ENCODE measurements around the gene PPP1R12B.
"Not testable (repeated sequence)": the region's sequence is repeated elsewhere in the genome, so short reads cannot be mapped to it uniquely, and the experiment has no call there.

Gene PPP1R12B

DNA sequence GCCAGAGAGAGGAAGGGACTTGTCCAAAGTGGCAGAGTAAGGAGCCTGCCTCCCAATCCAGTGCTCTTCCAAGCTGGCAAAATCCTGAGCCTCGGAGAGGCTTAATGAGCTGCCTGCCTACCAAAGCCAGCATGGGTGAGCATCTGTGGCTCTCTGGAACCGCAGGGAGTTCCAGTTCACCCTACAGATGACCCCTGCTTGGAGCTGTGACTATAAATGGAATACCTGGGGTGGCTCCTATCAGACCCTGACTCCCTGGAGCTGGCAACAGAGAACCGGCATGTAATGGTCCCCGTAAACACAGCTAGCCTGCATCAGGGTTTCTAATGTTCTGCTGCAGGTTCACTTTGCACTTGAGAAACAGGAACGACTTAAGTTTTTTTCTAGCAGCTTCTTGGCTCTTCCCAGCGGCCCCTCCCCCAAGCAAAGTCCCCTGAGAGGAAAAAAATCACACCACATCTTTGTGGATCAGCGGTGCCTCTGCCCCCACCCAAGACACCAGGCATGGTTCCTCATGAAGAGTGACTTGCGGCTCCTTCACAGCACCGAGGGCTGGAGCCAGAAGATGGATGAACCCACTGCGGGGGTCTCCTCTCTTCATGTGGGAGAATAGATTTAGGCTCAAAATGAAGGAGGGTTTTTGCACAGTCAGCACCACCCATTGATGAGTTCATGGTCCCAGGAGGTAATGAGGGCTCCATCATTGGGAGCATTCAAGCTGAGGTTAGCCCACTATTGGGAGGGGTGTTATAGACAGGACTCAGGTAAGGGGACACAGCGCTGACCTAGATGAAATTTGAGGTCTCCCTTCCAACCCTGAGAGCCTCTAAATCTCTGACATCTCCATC lies 282.8 kb downstream of the PPP1R12B start:
- no peak for DNase-seq (ENCODE audit: low spot score)

DNA sequence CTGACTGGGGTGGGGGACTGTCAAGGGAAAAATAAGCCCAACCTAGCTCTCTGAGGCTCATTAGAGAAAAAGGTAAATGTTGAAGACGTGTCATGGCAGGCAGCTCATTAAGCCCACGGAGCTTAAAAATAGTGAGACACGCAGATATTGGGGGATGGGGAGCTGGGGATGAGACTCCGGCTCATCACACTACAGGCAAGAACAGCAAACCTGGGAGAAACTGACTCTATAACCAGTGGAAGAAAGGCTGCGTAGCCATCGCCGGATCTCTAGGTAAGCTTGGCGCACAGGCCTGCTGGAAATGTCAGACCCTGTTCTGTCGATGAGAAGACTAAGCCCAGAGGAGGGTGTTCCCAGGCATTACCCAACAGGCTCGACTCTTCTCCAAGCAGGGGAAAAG lies 283.7 kb downstream of the PPP1R12B start:
- no peak for DNase-seq (ENCODE audit: low spot score)

DNA sequence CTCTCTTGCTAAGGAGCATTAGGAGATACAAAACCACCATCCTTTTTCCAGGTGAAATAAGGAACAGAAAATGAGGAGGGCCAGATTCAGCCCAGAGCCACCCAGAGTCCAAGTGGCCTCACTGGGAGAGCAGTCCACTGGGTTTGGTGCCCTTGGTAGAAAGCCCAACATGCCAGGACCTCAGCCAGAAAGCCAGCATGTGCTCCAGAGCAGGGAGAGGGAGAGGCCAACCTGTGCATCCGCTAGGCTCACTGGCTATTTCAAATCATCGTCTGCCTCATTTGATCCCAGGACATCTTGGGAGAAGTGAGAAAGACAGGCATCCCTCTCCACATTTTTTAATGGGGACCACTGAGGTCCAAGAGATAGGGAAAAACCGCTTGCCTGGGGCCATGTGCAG lies 287.7 kb downstream of the PPP1R12B start:
- DNase-seq (ENCODE audit: low spot score), result not testable (repeated sequence)

DNA sequence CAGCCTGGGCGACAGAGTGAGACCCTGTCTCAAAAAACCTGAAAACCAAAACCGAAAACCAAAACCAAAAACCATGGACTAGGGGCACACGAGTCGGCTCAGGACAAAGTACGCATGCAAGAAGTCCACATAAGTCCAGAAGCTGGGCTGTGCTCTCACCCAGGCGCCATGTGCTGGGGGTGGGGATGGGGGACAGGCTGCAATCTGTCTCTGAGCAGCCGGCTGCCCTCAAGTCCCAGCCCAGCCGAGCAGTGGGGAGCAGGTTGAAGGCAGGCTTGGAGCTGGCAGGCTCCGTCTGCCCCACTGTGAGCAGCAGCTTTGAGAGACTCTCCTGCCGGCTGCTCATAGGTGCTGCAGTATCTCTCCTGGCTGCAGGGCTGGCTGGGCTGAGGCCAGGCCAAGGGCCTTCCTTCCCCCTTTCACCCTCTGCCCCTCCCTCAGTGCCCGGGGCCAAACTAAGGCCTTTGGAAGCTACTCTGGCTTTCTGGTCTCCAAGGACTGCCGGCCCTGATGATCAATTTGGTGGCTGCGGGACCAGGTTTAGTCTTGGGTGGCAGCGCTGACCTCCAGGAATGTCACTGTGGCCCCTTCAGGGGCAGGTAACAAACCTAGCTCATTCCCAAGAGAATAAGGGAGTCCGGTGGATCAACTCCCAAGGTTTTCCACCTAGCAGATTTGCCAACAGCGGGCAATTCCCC lies 289.0 kb downstream of the PPP1R12B start:
- not testable (repeated sequence) for DNase-seq (ENCODE audit: low spot score)

DNA sequence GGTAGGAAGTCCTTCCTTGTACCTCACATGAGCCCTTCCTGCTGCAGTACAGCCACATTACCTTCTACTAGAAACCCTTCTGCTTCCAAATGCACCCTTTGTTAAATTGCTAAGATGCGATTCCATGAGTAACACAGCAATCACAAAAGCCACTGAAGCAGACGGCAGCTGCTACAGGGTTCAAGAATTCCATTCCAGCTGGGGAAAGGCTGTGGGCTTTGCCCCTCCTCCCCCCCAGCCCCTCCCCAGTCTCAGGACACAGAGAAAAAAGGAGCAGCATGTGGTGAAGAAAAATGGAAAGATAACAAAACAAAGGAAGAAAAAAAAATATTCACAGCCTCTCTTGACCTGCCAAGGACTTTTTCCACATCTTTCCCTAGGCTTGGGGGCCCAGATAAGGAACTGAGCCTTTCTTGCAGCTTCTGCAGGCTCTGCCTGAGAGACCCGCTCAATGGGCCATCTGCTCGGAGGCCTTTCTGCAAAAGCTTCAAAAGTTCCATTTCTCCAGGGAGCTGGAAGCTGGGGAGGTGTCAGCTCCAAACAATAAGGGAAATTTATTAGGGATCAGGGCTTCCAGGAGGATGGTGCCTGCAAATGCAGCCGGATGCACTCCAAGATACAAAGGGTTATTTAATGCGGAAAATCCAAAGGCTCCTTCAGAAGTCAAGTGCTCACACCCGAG lies 289.7 kb downstream of the PPP1R12B start:
- no peak for DNase-seq (ENCODE audit: low spot score)

DNA sequence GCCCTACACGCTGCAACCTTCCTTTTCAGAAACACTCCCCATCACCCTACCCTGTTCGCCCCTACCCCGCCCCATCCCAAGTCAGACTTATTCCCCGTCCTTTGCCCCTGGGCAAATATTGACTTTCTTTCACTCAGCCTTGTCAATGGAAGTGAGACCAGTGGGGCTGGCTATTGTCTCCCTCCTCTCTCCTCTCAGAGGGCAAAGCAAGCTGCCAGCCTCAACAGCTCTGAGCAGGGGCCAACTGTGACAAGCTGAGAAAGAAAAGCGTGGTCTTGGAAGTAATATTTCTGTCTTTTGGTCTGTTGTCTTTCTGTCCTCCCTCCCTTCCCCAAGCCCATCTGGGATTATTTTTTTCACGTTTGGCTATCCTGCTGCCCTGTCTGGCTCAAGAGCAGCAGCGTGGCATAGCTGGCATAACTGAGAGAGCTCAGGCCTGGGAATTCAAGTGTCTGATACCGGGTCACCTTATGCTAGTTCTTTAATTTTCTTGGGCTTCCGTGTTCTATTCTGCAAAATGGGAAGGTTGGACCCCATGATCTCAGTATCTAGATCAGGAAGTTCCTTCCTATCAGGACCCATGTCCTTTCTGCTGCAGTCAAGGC lies 290.3 kb downstream of the PPP1R12B start:
- DNase-seq (ENCODE audit: low spot score), result not testable (repeated sequence)

DNA sequence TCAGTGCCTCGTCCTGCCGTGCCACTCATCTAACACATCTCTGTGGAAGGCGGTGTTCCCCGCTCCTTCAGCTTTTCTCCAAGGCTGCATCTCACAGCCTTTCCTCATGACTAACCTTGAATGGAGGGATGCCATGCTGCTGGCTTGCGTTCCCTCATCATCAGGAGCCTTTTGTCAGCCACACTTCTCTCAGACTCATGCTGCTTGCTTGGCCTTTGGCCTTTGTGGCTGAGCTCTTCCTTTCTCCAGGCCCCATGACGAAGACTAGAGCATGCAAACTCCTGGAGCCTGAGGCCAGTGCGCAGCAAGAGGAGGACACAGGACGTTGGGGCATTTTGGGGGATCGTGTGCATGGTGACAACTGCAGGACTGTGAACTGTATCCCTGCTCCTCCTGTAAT lies 291.0 kb downstream of the PPP1R12B start:
- no peak for DNase-seq (ENCODE audit: low spot score)

DNA sequence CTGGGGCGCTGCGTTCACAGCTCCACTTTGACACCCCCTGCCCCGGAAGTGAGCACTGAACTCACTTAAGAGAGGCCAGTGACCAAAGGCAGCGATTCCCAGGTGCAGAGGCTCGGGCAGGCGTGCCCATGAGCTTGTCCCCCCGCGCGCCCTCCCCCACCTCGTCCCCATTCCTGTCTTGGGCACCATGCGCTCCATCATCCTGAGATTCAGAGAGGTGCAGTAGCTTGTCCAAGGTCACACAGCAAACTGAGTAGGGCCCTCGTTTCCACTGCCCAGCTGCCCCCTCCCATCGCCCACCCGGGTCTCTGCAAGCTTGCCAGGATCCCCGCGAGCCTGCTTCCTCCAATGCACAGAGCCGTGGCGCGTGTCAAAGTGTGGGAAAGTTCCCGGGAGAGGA lies 293.7 kb downstream of the PPP1R12B start:
- no peak for DNase-seq (ENCODE audit: low spot score)
